GM23248 (cell line): ENCODE data around the gene TUBB3.

Experiments used
- EZH2 ChIP-seq: fragments of 200-600 bp; sonication (generic); IDR thresholded peaks from 2 replicates; pipeline ENCODE4 v1.6.1; 2018; ENCODE audit warnings: antibody characterized with exemption, mild to moderate bottlenecking; ENCODE audit not compliant: insufficient read depth, poor library complexity, severe bottlenecking
- EZH2phosphoT487 ChIP-seq: fragments of 200-600 bp; sonication (generic); IDR thresholded peaks from 2 replicates; pipeline ENCODE4 v1.6.1; 2018; ENCODE audit warnings: antibody characterized with exemption, moderate library complexity, mild to moderate bottlenecking, low read depth; ENCODE audit not compliant: insufficient read depth

DNA sequence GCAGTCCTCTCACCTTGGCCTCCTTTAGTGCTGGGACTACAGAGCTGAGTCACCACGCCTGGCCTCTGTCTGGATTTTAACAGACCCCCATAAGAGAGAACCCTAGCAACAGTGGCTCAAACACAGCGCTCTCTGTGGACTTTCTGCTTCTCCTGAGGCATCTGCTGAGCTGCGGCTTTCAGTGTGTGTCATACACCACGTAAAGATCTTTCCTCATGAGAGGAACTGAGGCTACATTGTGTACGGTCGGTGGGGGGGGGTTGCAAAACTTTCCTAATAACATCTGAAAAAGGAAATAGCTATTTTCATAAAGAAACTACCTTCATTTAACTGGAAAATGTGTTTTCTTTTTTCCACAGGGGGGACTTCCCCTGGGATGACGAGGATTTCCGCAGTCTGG lies 58.3 kb downstream of the TUBB3 start:
- TF ChIP-seq EZH2phosphoT487 (no peak), EZH2 (no peak)
